ENCODE results near the gene HYDIN.

DNA sequence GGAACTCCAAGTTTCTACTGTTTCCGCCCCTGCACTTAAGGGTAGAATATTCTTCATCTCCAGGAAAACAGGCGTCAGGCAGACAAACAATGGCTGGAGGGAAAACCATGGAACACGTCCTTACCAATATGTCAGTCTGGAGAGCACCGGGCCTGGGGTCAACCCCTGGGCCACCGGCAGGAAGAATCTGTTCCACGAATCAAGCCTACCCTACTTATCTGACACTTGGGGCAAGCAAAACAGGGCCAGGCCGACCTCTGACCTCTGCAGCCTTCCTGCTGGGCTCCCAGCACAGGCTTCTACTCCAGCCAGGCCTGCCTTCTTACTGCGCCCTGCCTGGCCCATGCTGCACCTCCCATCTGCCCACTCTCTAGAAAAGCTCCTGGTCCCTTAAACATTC lies 439.7 kb downstream of the HYDIN start:
- no peak for TF ChIP-seq POLR2A (IDR thresholded peaks at IDR 0.05; ENCODE audit: low read depth, low read length)
- TF ChIP-seq TAF1 (IDR thresholded peaks at IDR 0.05; ENCODE audit: low read depth, low read length), result no peak
- TF ChIP-seq SPI1 (IDR thresholded peaks at IDR 0.05; ENCODE audit: low read depth, low read length), result no peak
- TF ChIP-seq POLR2AphosphoS5 (IDR thresholded peaks at IDR 0.05; ENCODE audit: low read depth, low read length), result no peak

Data from GM12891 (cell line).